K562 (cell line): ENCODE measurements around the gene MYBPHL. TPM values are rescaled to one million over a fixed set of nuclear protein-coding genes. Genes with fewer than 3 reads are reported as not detected.

ENCODE experiments used
- BRCA1 ChIP-seq, 2 experiments: fragments of 450-650 bp in 1 of 2; sonication (generic) in 1 of 2; formaldehyde crosslinking in 1 of 2; IDR thresholded peaks; 2 replicates each; pipeline versions ENCODE4 v1.5.0 to v1.6.1; 2017 to 2020; ENCODE audit warnings: mild to moderate bottlenecking in 1 of 2, missing genetic modification reagents in 1 of 2
- COPS2 ChIP-seq: fragments of 450-650 bp; conservative IDR thresholded peaks from 2 replicates; pipeline ENCODE4 v1.6.1; 2016; ENCODE audit warnings: mild to moderate bottlenecking, moderate library complexity
- MGA ChIP-seq: fragments of 450-650 bp; IDR thresholded peaks from 2 replicates; pipeline ENCODE4 v1.6.1; 2016; ENCODE audit warnings: mild to moderate bottlenecking, moderate library complexity
- ZBTB33 ChIP-seq: sonication (generic); formaldehyde crosslinking; IDR thresholded peaks from 2 replicates; pipeline ENCODE4 v1.8.1; 2023; ENCODE audit warnings: mild to moderate bottlenecking, missing genetic modification reagents
- polyA plus RNA-seq, 8 experiments: library from polyadenylated mRNA; depleted of rRNA in 4 of 8; stranded (reverse) in 5 of 8; unstranded in 3 of 8; fragments of >200 nt; fragmentation: Nextera tagmentation in 2 of 8; fragmentation: Illumina TruSeq in 1 of 8; extraction: Ambion mirVana in 2 of 8; extraction: Trizol in 1 of 8; gene quantifications; 2 replicates each; pipeline versions ENCODE4 v1.2.1 to v1.2.3, GENCODE V29; 2011 to 2014; ENCODE audit warnings: inconsistent platforms in 1 of 8, missing spikeins in 1 of 8
- total RNA-seq, 7 experiments: library from RNA; depleted of rRNA in 6 of 7; stranded (reverse); fragments of >200 nt in 6 of 7; fragmentation: Illumina TruSeq in 2 of 7; extraction: Trizol in 2 of 7; gene quantifications; 2 replicates each; pipeline versions ENCODE4 v1.2.1 to v1.2.3, GENCODE V29; 2011 to 2021; ENCODE audit warnings: low replicate concordance in 1 of 7

The MYBPHL gene
- total and polyA plus RNA-seq, 9 of the 15 experiments (the other 6 are each of a cell fraction or from before 2014, with no cell fraction given), result 0.20 to 1.9 (median 0.33) TPM

GRCh38 chr1:109252893-109253802 lies 53.7 kb downstream of the MYBPHL start (continued):
- no peak for TF ChIP-seq MGA
- TF ChIP-seq BRCA1 (IDR thresholded peaks at IDR 0.05), result no peak
- TF ChIP-seq BRCA1 (CRISPR knock-in tag; IDR thresholded peaks at IDR 0.05), result 0 out of 2 replicates have a peak, but pooled peaks have one; percentile 79
- peak; percentile 60; the same call in 1 of the 2 replicates for TF ChIP-seq ZBTB33 (CRISPR knock-in tag)
- no peak for TF ChIP-seq COPS2
